ENCODE data around the gene DNAH1. TPM values are rescaled to one million over a fixed set of nuclear protein-coding genes. Genes with fewer than 3 reads are reported as not detected.

DNAH1 gene
- total RNA-seq, 3 donors from 2014 or later = 7.5 to 11.5 (median 10.8) TPM

DNA sequence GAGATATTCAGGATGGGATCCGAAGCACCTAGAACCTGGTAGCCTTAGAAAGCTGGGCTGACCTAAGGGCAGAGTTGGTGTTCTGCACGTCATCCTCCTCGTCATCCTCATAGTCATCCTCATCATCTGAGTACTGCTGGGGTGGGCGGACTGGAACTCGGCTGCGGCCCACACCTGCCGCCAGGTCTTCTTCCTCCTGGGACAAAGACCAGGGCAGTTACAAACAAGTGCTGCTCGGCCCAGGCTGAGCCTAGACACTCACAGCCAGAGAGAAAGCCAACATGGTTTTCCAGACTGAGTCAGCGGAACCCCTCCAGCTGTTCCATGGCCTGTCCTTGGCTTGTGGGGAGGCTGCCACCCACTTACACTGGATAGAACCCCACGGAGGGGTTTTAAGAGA is 88.3 kb downstream of the DNAH1 start:
- TF ChIP-seq, protein P1, sequence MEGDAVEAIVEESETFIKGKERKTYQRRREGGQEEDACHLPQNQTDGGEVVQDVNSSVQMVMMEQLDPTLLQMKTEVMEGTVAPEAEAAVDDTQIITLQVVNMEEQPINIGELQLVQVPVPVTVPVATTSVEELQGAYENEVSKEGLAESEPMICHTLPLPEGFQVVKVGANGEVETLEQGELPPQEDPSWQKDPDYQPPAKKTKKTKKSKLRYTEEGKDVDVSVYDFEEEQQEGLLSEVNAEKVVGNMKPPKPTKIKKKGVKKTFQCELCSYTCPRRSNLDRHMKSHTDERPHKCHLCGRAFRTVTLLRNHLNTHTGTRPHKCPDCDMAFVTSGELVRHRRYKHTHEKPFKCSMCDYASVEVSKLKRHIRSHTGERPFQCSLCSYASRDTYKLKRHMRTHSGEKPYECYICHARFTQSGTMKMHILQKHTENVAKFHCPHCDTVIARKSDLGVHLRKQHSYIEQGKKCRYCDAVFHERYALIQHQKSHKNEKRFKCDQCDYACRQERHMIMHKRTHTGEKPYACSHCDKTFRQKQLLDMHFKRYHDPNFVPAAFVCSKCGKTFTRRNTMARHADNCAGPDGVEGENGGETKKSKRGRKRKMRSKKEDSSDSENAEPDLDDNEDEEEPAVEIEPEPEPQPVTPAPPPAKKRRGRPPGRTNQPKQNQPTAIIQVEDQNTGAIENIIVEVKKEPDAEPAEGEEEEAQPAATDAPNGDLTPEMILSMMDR (IDR thresholded peaks at IDR 0.05) = no peak
- TF ChIP-seq POLR2A (IDR thresholded peaks at IDR 0.05) (no peak), POLR2AphosphoS5 (IDR thresholded peaks at IDR 0.05) (no peak)
- Histone ChIP-seq H3K36me3 (peaks cover 7% of the 10 kb centered on the region), H3K27ac (no peak overlapping the region), H3K9me3 (no peaks in the 10 kb centered on the region), H3K4me3 (no peak overlapping the region), H3K4me1 (peaks cover 0 to 14% of the 10 kb centered on the region in 2 donors), H3K27me3 (no peaks in the 10 kb centered on the region)
- DNase-seq (ENCODE audit: low spot score in 2 of 2) = no peak
- intact Hi-C loops (cut with DNase I; ENCODE audit: low total_unique reads) = no loop called here

DNA sequence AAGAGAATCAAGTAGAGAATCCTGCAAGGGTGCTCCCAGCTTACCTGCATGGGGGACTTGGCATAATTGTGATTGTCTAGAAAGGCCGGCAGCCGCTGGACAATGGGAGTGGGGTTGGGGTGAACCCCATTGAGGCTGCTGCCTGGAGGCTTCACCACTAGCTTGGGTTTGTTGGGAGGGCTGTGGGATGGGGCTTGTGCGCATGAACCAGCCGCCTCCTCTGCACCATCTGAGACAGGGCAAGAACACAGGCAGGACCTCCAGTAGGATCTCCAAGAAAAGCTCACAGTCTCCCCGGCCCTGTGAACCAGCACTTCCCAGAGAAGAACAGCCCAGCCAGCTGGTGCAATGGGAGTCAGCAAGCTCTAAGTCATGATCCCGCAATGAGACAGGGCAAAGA is 88.9 kb downstream of the DNAH1 start:
- peaks cover 0 to 14% of the 10 kb centered on the region in 2 donors for H3K4me1 ChIP-seq
- no peak overlapping the region for H3K27ac ChIP-seq
- H3K36me3 ChIP-seq = peaks cover 7% of the 10 kb centered on the region
- H3K27me3 ChIP-seq = no peaks in the 10 kb centered on the region
- no peak overlapping the region for H3K4me3 ChIP-seq
- TF ChIP-seq POLR2A (IDR thresholded peaks at IDR 0.05) (no peak), POLR2AphosphoS5 (IDR thresholded peaks at IDR 0.05) (no peak)
- TF ChIP-seq, protein P1 (IDR thresholded peaks at IDR 0.05) = no peak
- intact Hi-C loops (cut with DNase I; ENCODE audit: low total_unique reads) = no loop called here
- no peak for DNase-seq (ENCODE audit: low spot score in 2 of 2)
- H3K9me3 ChIP-seq = no peaks in the 10 kb centered on the region

DNA sequence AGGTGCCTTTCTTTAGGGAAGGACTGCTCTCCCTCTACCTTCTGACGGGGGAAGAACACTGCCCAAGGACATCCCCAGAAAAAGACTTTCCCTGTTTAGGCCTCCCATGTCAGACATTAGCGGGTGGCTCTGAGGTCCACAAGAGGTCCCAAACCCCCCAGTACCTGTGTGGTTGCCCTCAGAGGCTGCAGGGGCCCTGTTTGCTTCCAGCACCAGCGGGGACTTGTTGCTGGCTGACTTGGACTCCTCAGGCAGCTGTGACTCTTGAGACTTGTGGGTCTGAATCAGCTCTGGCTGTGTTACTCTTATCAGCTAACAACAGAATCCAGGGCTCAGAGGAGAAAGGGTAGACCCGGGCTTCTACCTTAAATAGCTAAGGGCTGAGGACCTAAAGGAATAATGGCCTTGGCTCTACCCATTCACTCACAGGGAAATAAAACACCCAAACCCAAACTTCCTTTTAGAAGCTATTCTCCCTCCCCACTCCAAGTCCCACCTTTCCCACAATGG is 89.5 kb downstream of the DNAH1 start:
- DNase-seq (ENCODE audit: low spot score in 2 of 2) = no peak
- TF ChIP-seq POLR2AphosphoS5 (IDR thresholded peaks at IDR 0.05) (no peak), POLR2A (IDR thresholded peaks at IDR 0.05) (no peak)
- TF ChIP-seq, protein P1 (IDR thresholded peaks at IDR 0.05) = no peak
- peaks cover 7% of the 10 kb centered on the region for H3K36me3 ChIP-seq
- no peak overlapping the region for H3K4me3 ChIP-seq
- no peaks in the 10 kb centered on the region for H3K9me3 ChIP-seq
- H3K27ac ChIP-seq = no peak overlapping the region
- intact Hi-C loops (cut with DNase I; ENCODE audit: low total_unique reads) = no loop called here
- H3K27me3 ChIP-seq = no peaks in the 10 kb centered on the region
- peaks cover 0 to 14% of the 10 kb centered on the region in 2 donors for H3K4me1 ChIP-seq

DNA sequence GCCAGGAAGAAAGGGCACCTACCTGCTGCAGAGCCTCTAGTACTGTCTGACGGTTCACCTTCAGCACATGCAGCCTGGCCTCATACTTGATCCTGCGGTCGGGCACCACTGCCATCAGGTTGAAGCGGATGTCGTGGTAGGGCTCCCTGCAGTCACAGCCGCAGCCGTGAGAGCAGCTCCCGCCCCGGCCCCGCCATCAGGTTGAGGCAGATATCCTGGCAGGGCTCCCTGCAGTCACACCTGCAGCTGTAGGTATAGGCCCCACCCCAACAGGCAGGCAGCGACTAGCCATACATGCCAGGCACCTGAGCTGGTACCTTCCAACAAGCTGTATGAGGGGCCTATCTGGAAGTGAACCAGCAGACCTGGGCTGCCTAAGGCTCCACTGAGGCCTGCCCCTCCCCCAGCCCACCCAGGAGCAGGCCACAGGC is 90.1 kb downstream of the DNAH1 start:
- DNase-seq (ENCODE audit: low spot score in 2 of 2) = no peak
- TF ChIP-seq, protein P1 (IDR thresholded peaks at IDR 0.05) = no peak
- no peak for TF ChIP-seq POLR2AphosphoS5 (IDR thresholded peaks at IDR 0.05)
- no peak for TF ChIP-seq POLR2A (IDR thresholded peaks at IDR 0.05)
- no peak overlapping the region for H3K4me3 ChIP-seq
- H3K27ac ChIP-seq = no peak overlapping the region
- peaks cover 0 to 14% of the 10 kb centered on the region in 2 donors for H3K4me1 ChIP-seq
- intact Hi-C loops (cut with DNase I; ENCODE audit: low total_unique reads) = no loop called here
- peaks cover 7% of the 10 kb centered on the region for H3K36me3 ChIP-seq
- H3K27me3 ChIP-seq = no peaks in the 10 kb centered on the region
- no peaks in the 10 kb centered on the region for H3K9me3 ChIP-seq

DNA sequence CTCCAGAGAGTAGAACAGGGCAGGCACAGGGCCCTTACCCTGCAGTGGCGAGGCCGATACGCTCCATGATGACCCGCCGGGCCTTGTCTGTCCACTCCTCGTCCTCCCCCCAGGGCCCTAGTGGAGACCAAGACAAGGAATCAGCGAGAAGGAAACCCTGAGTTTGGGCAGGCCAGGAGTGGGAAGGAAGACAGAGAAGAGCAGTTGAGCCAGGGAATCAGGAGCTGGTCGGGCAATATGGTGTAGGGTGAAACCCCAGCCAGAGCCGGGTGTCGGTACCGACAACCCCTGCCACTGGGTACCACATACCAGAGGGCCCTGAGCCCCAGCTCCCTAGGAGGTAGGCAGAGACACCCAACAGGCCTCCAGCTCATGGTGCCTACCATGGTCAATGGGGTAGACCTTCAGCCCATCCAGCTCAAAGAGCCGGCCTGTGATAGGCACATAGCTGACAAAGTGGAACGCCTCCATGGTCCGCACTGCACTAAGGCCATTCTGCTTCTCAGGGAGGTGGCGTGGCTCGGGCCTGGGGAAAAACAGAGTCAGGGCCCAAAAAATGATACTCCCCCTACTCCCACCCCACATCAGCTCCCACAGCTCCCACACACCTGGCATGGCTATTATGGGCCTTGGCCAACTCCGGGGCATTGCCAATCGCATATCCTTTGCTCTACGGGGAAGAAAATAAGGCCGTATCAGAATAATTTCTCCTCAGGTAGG is 90.8 kb downstream of the DNAH1 start:
- Histone ChIP-seq H3K27me3 (no peaks in the 10 kb centered on the region), H3K9me3 (no peaks in the 10 kb centered on the region), H3K4me1 (peaks cover 0 to 15% of the 10 kb centered on the region in 2 donors), H3K36me3 (peaks cover 7% of the 10 kb centered on the region), H3K27ac (no peak overlapping the region), H3K4me3 (no peak overlapping the region)
- intact Hi-C loops (cut with DNase I; ENCODE audit: low total_unique reads) = no loop called here
- TF ChIP-seq POLR2AphosphoS5 (IDR thresholded peaks at IDR 0.05) (no peak), POLR2A (IDR thresholded peaks at IDR 0.05) (no peak)
- TF ChIP-seq, protein P1 (IDR thresholded peaks at IDR 0.05) = no peak
- DNase-seq (ENCODE audit: low spot score in 2 of 2) = no peak
